ENCODE data around the gene SUCNR1. TPM values are rescaled to one million over a fixed set of nuclear protein-coding genes. Genes with fewer than 3 reads are reported as not detected.
"Not testable (repeated sequence)": the region's sequence is repeated elsewhere in the genome, so short reads cannot be mapped to it uniquely, and the experiment has no call there.

SUCNR1 gene
- total RNA-seq, 1 donor from 2014 or later = not detected

GRCh38 chr3:151890721-151891141 is 17.3 kb downstream of the SUCNR1 start:
- no peak overlapping the region for H3K4me3 Mint-ChIP-seq (ENCODE audit: unreplicated experiment)

GRCh38 chr3:151891721-151892120 is 18.3 kb downstream of the SUCNR1 start:
- Mint-ChIP-seq H3K4me3 (ENCODE audit: unreplicated experiment) (no peak overlapping the region), H3K4me1 (ENCODE audit: low read depth, unreplicated experiment) (no peaks in the 10 kb centered on the region)

More at GRCh38 chr3:151890721-151891141, 17.3 kb downstream of the SUCNR1 start:
- H3K36me3 Mint-ChIP-seq (ENCODE audit: unreplicated experiment) = no peaks in the 10 kb centered on the region
- no peaks in the 10 kb centered on the region for H3K27me3 Mint-ChIP-seq (ENCODE audit: unreplicated experiment)
- peak overlapping the region; percentile 13 for H3K27ac Mint-ChIP-seq (ENCODE audit: unreplicated experiment)
- no peak for TF ChIP-seq CTCF (IDR thresholded peaks at IDR 0.05; ENCODE audit: partially characterized antibody, unreplicated experiment)
- H3K9me3 Mint-ChIP-seq (ENCODE audit: unreplicated experiment) = no peaks in the 10 kb centered on the region
- no peak for DNase-seq
- no peaks in the 10 kb centered on the region for H3K4me1 Mint-ChIP-seq (ENCODE audit: low read depth, unreplicated experiment)

GRCh38 chr3:151894219-151894618 is 20.8 kb downstream of the SUCNR1 start:
- H3K36me3 Mint-ChIP-seq (ENCODE audit: unreplicated experiment) = no peaks in the 10 kb centered on the region
- no peak for TF ChIP-seq CTCF (IDR thresholded peaks at IDR 0.05; ENCODE audit: partially characterized antibody, unreplicated experiment)
- no peaks in the 10 kb centered on the region for H3K27me3 Mint-ChIP-seq (ENCODE audit: unreplicated experiment)
- H3K9me3 Mint-ChIP-seq (ENCODE audit: unreplicated experiment) = no peaks in the 10 kb centered on the region
- DNase-seq = no peak
- no peak overlapping the region for H3K27ac Mint-ChIP-seq (ENCODE audit: unreplicated experiment)
- no peak overlapping the region for H3K4me3 Mint-ChIP-seq (ENCODE audit: unreplicated experiment)
- no peaks in the 10 kb centered on the region for H3K4me1 Mint-ChIP-seq (ENCODE audit: low read depth, unreplicated experiment)

More at GRCh38 chr3:151891721-151892120, 18.3 kb downstream of the SUCNR1 start:
- TF ChIP-seq CTCF (IDR thresholded peaks at IDR 0.05; ENCODE audit: partially characterized antibody, unreplicated experiment) = no peak
- no peak overlapping the region for H3K27ac Mint-ChIP-seq (ENCODE audit: unreplicated experiment)
- no peaks in the 10 kb centered on the region for H3K27me3 Mint-ChIP-seq (ENCODE audit: unreplicated experiment)
- H3K9me3 Mint-ChIP-seq (ENCODE audit: unreplicated experiment) = no peaks in the 10 kb centered on the region
- no peak for DNase-seq
- H3K36me3 Mint-ChIP-seq (ENCODE audit: unreplicated experiment) = no peaks in the 10 kb centered on the region

GRCh38 chr3:151895478-151896241 is 22.2 kb downstream of the SUCNR1 start:
- Mint-ChIP-seq H3K4me3 (ENCODE audit: unreplicated experiment) (no peak overlapping the region), H3K9me3 (ENCODE audit: unreplicated experiment) (no peaks in the 10 kb centered on the region), H3K27me3 (ENCODE audit: unreplicated experiment) (peaks cover 2% of the 10 kb centered on the region), H3K4me1 (ENCODE audit: low read depth, unreplicated experiment) (no peaks in the 10 kb centered on the region), H3K36me3 (ENCODE audit: unreplicated experiment) (no peaks in the 10 kb centered on the region), H3K27ac (ENCODE audit: unreplicated experiment) (no peak overlapping the region)
- no peak for TF ChIP-seq CTCF (IDR thresholded peaks at IDR 0.05; ENCODE audit: partially characterized antibody, unreplicated experiment)
- no peak for DNase-seq

- H3K27ac Mint-ChIP-seq (ENCODE audit: unreplicated experiment) = no peak overlapping the region
- no peak overlapping the region for H3K4me3 Mint-ChIP-seq (ENCODE audit: unreplicated experiment)
- no peak for TF ChIP-seq CTCF (IDR thresholded peaks at IDR 0.05; ENCODE audit: partially characterized antibody, unreplicated experiment)
- H3K4me1 Mint-ChIP-seq (ENCODE audit: low read depth, unreplicated experiment) = no peaks in the 10 kb centered on the region
- no peak for DNase-seq
- no peaks in the 10 kb centered on the region for H3K9me3 Mint-ChIP-seq (ENCODE audit: unreplicated experiment)
- H3K36me3 Mint-ChIP-seq (ENCODE audit: unreplicated experiment) = no peaks in the 10 kb centered on the region
- H3K27me3 Mint-ChIP-seq (ENCODE audit: unreplicated experiment) = peaks cover 2% of the 10 kb centered on the region
These were observed 23.0 kb downstream of the SUCNR1 start for GRCh38 chr3:151896246-151897012.

GRCh38 chr3:151898121-151898520 is 24.7 kb downstream of the SUCNR1 start:
- not testable (repeated sequence) for H3K36me3 Mint-ChIP-seq (ENCODE audit: unreplicated experiment); H3K4me3 Mint-ChIP-seq (ENCODE audit: unreplicated experiment); H3K9me3 Mint-ChIP-seq (ENCODE audit: unreplicated experiment); H3K27ac Mint-ChIP-seq (ENCODE audit: unreplicated experiment); DNase-seq; H3K4me1 Mint-ChIP-seq (ENCODE audit: low read depth, unreplicated experiment); H3K27me3 Mint-ChIP-seq (ENCODE audit: unreplicated experiment)

- DNase-seq = not testable (repeated sequence)
These were observed 25.3 kb downstream of the SUCNR1 start for GRCh38 chr3:151898564-151899261.

More at GRCh38 chr3:151898564-151899261, 25.3 kb downstream of the SUCNR1 start:
- not testable (repeated sequence) for H3K27ac Mint-ChIP-seq (ENCODE audit: unreplicated experiment); H3K36me3 Mint-ChIP-seq (ENCODE audit: unreplicated experiment); H3K27me3 Mint-ChIP-seq (ENCODE audit: unreplicated experiment); H3K4me1 Mint-ChIP-seq (ENCODE audit: low read depth, unreplicated experiment); H3K9me3 Mint-ChIP-seq (ENCODE audit: unreplicated experiment); H3K4me3 Mint-ChIP-seq (ENCODE audit: unreplicated experiment)

Data from glutamatergic neuron (in vitro differentiated cells).